ENCODE measurements around the gene TM4SF20.
"Not testable (repeated sequence)": the region's sequence is repeated elsewhere in the genome, so short reads cannot be mapped to it uniquely, and the experiment has no call there.

TM4SF20 gene

GRCh38 chr2:227389231-227389630 is 10.1 kb upstream of the TM4SF20 start:
- Histone ChIP-seq H3K4me2 (ENCODE audit: low read depth, low read length, poor library complexity, severe bottlenecking) (no peak overlapping the region), H3K79me2 (ENCODE audit: insufficient read depth, low read length) (no peaks in the 10 kb centered on the region), H2AFZ (ENCODE audit: low read length) (no peak overlapping the region), H3K9me3 (ENCODE audit: insufficient read depth, low read depth, low read length) (no peaks in the 10 kb centered on the region), H4K20me1 (ENCODE audit: insufficient read depth, low read length, poor library complexity, severe bottlenecking) (no peaks in the 10 kb centered on the region), H3K9ac (ENCODE audit: low read depth, low read length, poor library complexity, severe bottlenecking) (no peak overlapping the region), H3F3A (ENCODE audit: low read depth) (no peaks in the 10 kb centered on the region), H3K36me3 (ENCODE audit: insufficient read depth, low read length) (no peaks in the 10 kb centered on the region), H3K4me1 (ENCODE audit: insufficient read depth, low read length, poor library complexity, severe bottlenecking) (no peaks in the 10 kb centered on the region), H3K9me2 (replicated peaks; ENCODE audit: low read depth, low read length) (no peaks in the 10 kb centered on the region), H3K4me3 (ENCODE audit: low read length, poor library complexity, severe bottlenecking) (no peak overlapping the region), H3K27me3 (ENCODE audit: insufficient read depth, low read length, poor library complexity, severe bottlenecking) (no peaks in the 10 kb centered on the region)
- TF ChIP-seq CTCF (conservative IDR thresholded peaks at IDR 0.05; ENCODE audit: low read length) (no peak), EZH2phosphoT487 (IDR thresholded peaks at IDR 0.05; ENCODE audit: borderline replicate concordance) (no peak)

GRCh38 chr2:227388537-227389011 is 9.5 kb upstream of the TM4SF20 start:
- H3K4me1 ChIP-seq (ENCODE audit: insufficient read depth, low read length, poor library complexity, severe bottlenecking) = no peaks in the 10 kb centered on the region
- H3K9me2 ChIP-seq (replicated peaks; ENCODE audit: low read depth, low read length) = no peaks in the 10 kb centered on the region
- H3K79me2 ChIP-seq (ENCODE audit: insufficient read depth, low read length) = no peaks in the 10 kb centered on the region
- no peak overlapping the region for H3K4me3 ChIP-seq (ENCODE audit: low read length, poor library complexity, severe bottlenecking)
- H3K9ac ChIP-seq (ENCODE audit: low read depth, low read length, poor library complexity, severe bottlenecking) = no peak overlapping the region
- H2AFZ ChIP-seq (ENCODE audit: low read length) = no peak overlapping the region
- H3F3A ChIP-seq (ENCODE audit: low read depth) = no peaks in the 10 kb centered on the region
- no peak for TF ChIP-seq EZH2phosphoT487 (IDR thresholded peaks at IDR 0.05; ENCODE audit: borderline replicate concordance)
- no peak for TF ChIP-seq CTCF (conservative IDR thresholded peaks at IDR 0.05; ENCODE audit: low read length)
- H4K20me1 ChIP-seq (ENCODE audit: insufficient read depth, low read length, poor library complexity, severe bottlenecking) = no peaks in the 10 kb centered on the region
- H3K4me2 ChIP-seq (ENCODE audit: low read depth, low read length, poor library complexity, severe bottlenecking) = no peak overlapping the region
- H3K9me3 ChIP-seq (ENCODE audit: insufficient read depth, low read depth, low read length) = no peaks in the 10 kb centered on the region
- H3K36me3 ChIP-seq (ENCODE audit: insufficient read depth, low read length) = no peaks in the 10 kb centered on the region
- H3K27me3 ChIP-seq (ENCODE audit: insufficient read depth, low read length, poor library complexity, severe bottlenecking) = no peaks in the 10 kb centered on the region

GRCh38 chr2:227387583-227387982 is 8.5 kb upstream of the TM4SF20 start, which contains the start of gene SCYGR1:
SCYGR1 (minus strand) TSS chr2:227387949; CDS start chr2:227387949, 0 bp downstream.
- H3F3A ChIP-seq (ENCODE audit: low read depth); H3K9ac ChIP-seq (ENCODE audit: low read depth, low read length, poor library complexity, severe bottlenecking); H3K27me3 ChIP-seq (ENCODE audit: insufficient read depth, low read length, poor library complexity, severe bottlenecking); H4K20me1 ChIP-seq (ENCODE audit: insufficient read depth, low read length, poor library complexity, severe bottlenecking); H2AFZ ChIP-seq (ENCODE audit: low read length); H3K36me3 ChIP-seq (ENCODE audit: insufficient read depth, low read length); H3K9me2 ChIP-seq (replicated peaks; ENCODE audit: low read depth, low read length); H3K4me3 ChIP-seq (ENCODE audit: low read length, poor library complexity, severe bottlenecking); H3K9me3 ChIP-seq (ENCODE audit: insufficient read depth, low read depth, low read length); H3K4me2 ChIP-seq (ENCODE audit: low read depth, low read length, poor library complexity, severe bottlenecking); H3K4me1 ChIP-seq (ENCODE audit: insufficient read depth, low read length, poor library complexity, severe bottlenecking); H3K79me2 ChIP-seq (ENCODE audit: insufficient read depth, low read length): not testable (repeated sequence)

GRCh38 chr2:227386630-227387029 is 7.5 kb upstream of the TM4SF20 start:
- TF ChIP-seq EZH2phosphoT487 (IDR thresholded peaks at IDR 0.05; ENCODE audit: borderline replicate concordance) (no peak), CTCF (conservative IDR thresholded peaks at IDR 0.05; ENCODE audit: low read length) (no peak)
- Histone ChIP-seq H3K4me1 (ENCODE audit: insufficient read depth, low read length, poor library complexity, severe bottlenecking) (no peaks in the 10 kb centered on the region), H3K36me3 (ENCODE audit: insufficient read depth, low read length) (no peaks in the 10 kb centered on the region), H4K20me1 (ENCODE audit: insufficient read depth, low read length, poor library complexity, severe bottlenecking) (no peaks in the 10 kb centered on the region), H3K79me2 (ENCODE audit: insufficient read depth, low read length) (no peaks in the 10 kb centered on the region), H3F3A (ENCODE audit: low read depth) (no peaks in the 10 kb centered on the region), H3K9me3 (ENCODE audit: insufficient read depth, low read depth, low read length) (no peaks in the 10 kb centered on the region), H2AFZ (ENCODE audit: low read length) (no peak overlapping the region), H3K4me3 (ENCODE audit: low read length, poor library complexity, severe bottlenecking) (no peak overlapping the region), H3K27me3 (ENCODE audit: insufficient read depth, low read length, poor library complexity, severe bottlenecking) (no peaks in the 10 kb centered on the region), H3K4me2 (ENCODE audit: low read depth, low read length, poor library complexity, severe bottlenecking) (no peak overlapping the region), H3K9ac (ENCODE audit: low read depth, low read length, poor library complexity, severe bottlenecking) (no peak overlapping the region), H3K9me2 (replicated peaks; ENCODE audit: low read depth, low read length) (no peaks in the 10 kb centered on the region)

Data from Loucy (cell line).